ENCODE measurements around the gene GDF7. TPM values are rescaled to one million over a fixed set of nuclear protein-coding genes. Genes with fewer than 3 reads are reported as not detected.
A peak's percentile ranks its signal among the peaks of the same experiment; 100 is the strongest.

The GDF7 gene
- total and polyA plus RNA-seq, 4 donors, result 0.74 to 1.7 (median 1.2) TPM

- Histone ChIP-seq H3K36me3 (ENCODE audit: control insufficient read depth, insufficient read depth, low read length) (peaks cover 23% of the 10 kb centered on the region), H3K9me3 (ENCODE audit: control insufficient read depth, insufficient read depth, low read length) (no peaks in the 10 kb centered on the region), H3K27me3 (ENCODE audit: control insufficient read depth, insufficient read depth, low read length) (no peaks in the 10 kb centered on the region), H3K27ac (ENCODE audit: low read depth, low read length) (no peak overlapping the region), H3K4me3 (ENCODE audit: low read depth, low read length) (peak overlapping the region; percentile 60), H3K4me1 (ENCODE audit: control insufficient read depth, insufficient read depth, low read length) (peaks cover 37% of the 10 kb centered on the region)
- no peak for DNase-seq (ENCODE audit: low read depth in 4 of 6, low spot score in 6 of 6)
- 66% methylated on average over 5 of the region's 7 CpGs for WGBS (ENCODE audit: insufficient coverage)
Measured at GRCh38 chr2:20649976-20650375, 17.0 kb upstream of the GDF7 start.

GRCh38 chr2:20650393-20650876 lies 16.5 kb upstream of the GDF7 start:
- Histone ChIP-seq H3K27ac (ENCODE audit: low read depth, low read length) (no peak overlapping the region), H3K36me3 (ENCODE audit: control insufficient read depth, insufficient read depth, low read length) (peaks cover 18% of the 10 kb centered on the region), H3K27me3 (ENCODE audit: control insufficient read depth, insufficient read depth, low read length) (no peaks in the 10 kb centered on the region), H3K4me1 (ENCODE audit: control insufficient read depth, insufficient read depth, low read length) (peaks cover 37% of the 10 kb centered on the region), H3K4me3 (ENCODE audit: low read depth, low read length) (peak overlapping the region; percentile 60), H3K9me3 (ENCODE audit: control insufficient read depth, insufficient read depth, low read length) (no peaks in the 10 kb centered on the region)
- DNase-seq (ENCODE audit: low read depth in 4 of 6, low spot score in 6 of 6), result peak in 2 of 6 donors; percentile 76 to 90
- WGBS (ENCODE audit: insufficient coverage), result 10% methylated on average over 19 of the region's 19 CpGs

GRCh38 chr2:20650877-20651730 lies 15.8 kb upstream of the GDF7 start, which contains the start of gene HS1BP3:
Gene HS1BP3, minus strand, starts transcription at chr2:20651098. Its CDS starts 35 bp downstream, at chr2:20651063.
- no peaks in the 10 kb centered on the region for H3K9me3 ChIP-seq (ENCODE audit: control insufficient read depth, insufficient read depth, low read length)
- peak in 5 of 6 donors; percentile 75 to 96 (median 81) for DNase-seq (ENCODE audit: low read depth in 4 of 6, low spot score in 6 of 6)
- WGBS (ENCODE audit: insufficient coverage), result under 1% methylated on average over 72 of the region's 72 CpGs
- H3K4me1 ChIP-seq (ENCODE audit: control insufficient read depth, insufficient read depth, low read length), result peaks cover 37% of the 10 kb centered on the region
- peaks cover 13% of the 10 kb centered on the region for H3K36me3 ChIP-seq (ENCODE audit: control insufficient read depth, insufficient read depth, low read length)
- no peaks in the 10 kb centered on the region for H3K27me3 ChIP-seq (ENCODE audit: control insufficient read depth, insufficient read depth, low read length)
- peak within 1 kb of the TSS; percentile 60 for H3K4me3 ChIP-seq (ENCODE audit: low read depth, low read length)
- peak within 1 kb of the TSS; percentile 42 for H3K27ac ChIP-seq (ENCODE audit: low read depth, low read length)

- Histone ChIP-seq H3K4me3 (ENCODE audit: low read depth, low read length) (peak overlapping the region; percentile 60), H3K27me3 (ENCODE audit: control insufficient read depth, insufficient read depth, low read length) (no peaks in the 10 kb centered on the region), H3K9me3 (ENCODE audit: control insufficient read depth, insufficient read depth, low read length) (no peaks in the 10 kb centered on the region), H3K27ac (ENCODE audit: low read depth, low read length) (peak overlapping the region; percentile 42), H3K36me3 (ENCODE audit: control insufficient read depth, insufficient read depth, low read length) (peaks cover 6% of the 10 kb centered on the region), H3K4me1 (ENCODE audit: control insufficient read depth, insufficient read depth, low read length) (peaks cover 37% of the 10 kb centered on the region)
- no peak for DNase-seq (ENCODE audit: low read depth in 4 of 6, low spot score in 6 of 6)
- WGBS (ENCODE audit: insufficient coverage), result 68% methylated on average over 3 of the region's 7 CpGs
Measured at GRCh38 chr2:20651731-20652099, 15.2 kb upstream of the GDF7 start.

GRCh38 chr2:20652141-20652540 lies 14.8 kb upstream of the GDF7 start:
- WGBS (ENCODE audit: insufficient coverage), result 88% methylated on average over 6 of the region's 7 CpGs
- Histone ChIP-seq H3K9me3 (ENCODE audit: control insufficient read depth, insufficient read depth, low read length) (no peaks in the 10 kb centered on the region), H3K27ac (ENCODE audit: low read depth, low read length) (no peak overlapping the region), H3K4me1 (ENCODE audit: control insufficient read depth, insufficient read depth, low read length) (peaks cover 37% of the 10 kb centered on the region), H3K4me3 (ENCODE audit: low read depth, low read length) (no peak overlapping the region), H3K27me3 (ENCODE audit: control insufficient read depth, insufficient read depth, low read length) (no peaks in the 10 kb centered on the region), H3K36me3 (ENCODE audit: control insufficient read depth, insufficient read depth, low read length) (peaks cover 2% of the 10 kb centered on the region)
- no peak for DNase-seq (ENCODE audit: low read depth in 4 of 6, low spot score in 6 of 6)

GRCh38 chr2:20652673-20653575 lies 14.0 kb upstream of the GDF7 start:
- no peaks in the 10 kb centered on the region for H3K9me3 ChIP-seq (ENCODE audit: control insufficient read depth, insufficient read depth, low read length)
- H3K36me3 ChIP-seq (ENCODE audit: control insufficient read depth, insufficient read depth, low read length), result no peaks in the 10 kb centered on the region
- H3K4me3 ChIP-seq (ENCODE audit: low read depth, low read length), result no peak overlapping the region
- H3K4me1 ChIP-seq (ENCODE audit: control insufficient read depth, insufficient read depth, low read length), result peaks cover 33% of the 10 kb centered on the region
- WGBS (ENCODE audit: insufficient coverage), result 97% methylated on average over 9 of the region's 11 CpGs
- H3K27me3 ChIP-seq (ENCODE audit: control insufficient read depth, insufficient read depth, low read length), result peaks cover 4% of the 10 kb centered on the region
- no peak overlapping the region for H3K27ac ChIP-seq (ENCODE audit: low read depth, low read length)
- DNase-seq (ENCODE audit: low read depth in 4 of 6, low spot score in 6 of 6), result no peak

- Histone ChIP-seq H3K36me3 (ENCODE audit: control insufficient read depth, insufficient read depth, low read length) (no peaks in the 10 kb centered on the region), H3K9me3 (ENCODE audit: control insufficient read depth, insufficient read depth, low read length) (no peaks in the 10 kb centered on the region), H3K27ac (ENCODE audit: low read depth, low read length) (no peak overlapping the region), H3K4me3 (ENCODE audit: low read depth, low read length) (no peak overlapping the region), H3K4me1 (ENCODE audit: control insufficient read depth, insufficient read depth, low read length) (peaks cover 24% of the 10 kb centered on the region), H3K27me3 (ENCODE audit: control insufficient read depth, insufficient read depth, low read length) (peaks cover 5% of the 10 kb centered on the region)
- DNase-seq (ENCODE audit: low read depth in 4 of 6, low spot score in 6 of 6), result no peak
- WGBS (ENCODE audit: insufficient coverage), result 82% methylated on average over 5 of the region's 7 CpGs
Measured at GRCh38 chr2:20653695-20654534, 13.0 kb upstream of the GDF7 start.

GRCh38 chr2:20654535-20654813 lies 12.5 kb upstream of the GDF7 start:
- peaks cover 19% of the 10 kb centered on the region for H3K4me1 ChIP-seq (ENCODE audit: control insufficient read depth, insufficient read depth, low read length)
- H3K27me3 ChIP-seq (ENCODE audit: control insufficient read depth, insufficient read depth, low read length), result peaks cover 7% of the 10 kb centered on the region
- WGBS (ENCODE audit: insufficient coverage), result 90% methylated on average over 2 of the region's 2 CpGs
- H3K9me3 ChIP-seq (ENCODE audit: control insufficient read depth, insufficient read depth, low read length), result no peaks in the 10 kb centered on the region
- H3K4me3 ChIP-seq (ENCODE audit: low read depth, low read length), result no peak overlapping the region
- DNase-seq (ENCODE audit: low read depth in 4 of 6, low spot score in 6 of 6), result no peak
- no peaks in the 10 kb centered on the region for H3K36me3 ChIP-seq (ENCODE audit: control insufficient read depth, insufficient read depth, low read length)
- H3K27ac ChIP-seq (ENCODE audit: low read depth, low read length), result no peak overlapping the region

GRCh38 chr2:20656561-20656960 lies 10.4 kb upstream of the GDF7 start:
- peaks cover 23% of the 10 kb centered on the region for H3K27me3 ChIP-seq (ENCODE audit: control insufficient read depth, insufficient read depth, low read length)
- no peaks in the 10 kb centered on the region for H3K9me3 ChIP-seq (ENCODE audit: control insufficient read depth, insufficient read depth, low read length)
- no peak for DNase-seq (ENCODE audit: low read depth in 4 of 6, low spot score in 6 of 6)
- H3K36me3 ChIP-seq (ENCODE audit: control insufficient read depth, insufficient read depth, low read length), result no peaks in the 10 kb centered on the region
- WGBS (ENCODE audit: insufficient coverage), result 70% methylated on average over 7 of the region's 7 CpGs
- peaks cover 5% of the 10 kb centered on the region for H3K4me1 ChIP-seq (ENCODE audit: control insufficient read depth, insufficient read depth, low read length)
- no peak overlapping the region for H3K27ac ChIP-seq (ENCODE audit: low read depth, low read length)
- H3K4me3 ChIP-seq (ENCODE audit: low read depth, low read length), result no peak overlapping the region
